NCI-H446 (cell line): ENCODE data around the gene DCT.
"Not testable (repeated sequence)": the region's sequence is repeated elsewhere in the genome, so short reads cannot be mapped to it uniquely, and the experiment has no call there.

Source experiments
- DNase-seq, 2 experiments: peaks; one replicate each; lab custom pipeline; 2025; lab: John Stamatoyannopoulos, UW

The DCT gene

GRCh38 chr13:94479616-94480015 lies at the start of gene DCT:
Gene DCT, minus strand, starts transcription at chr13:94479682. Its CDS starts 427 bp downstream, at chr13:94479255.
- peak; percentile 7 to 54 for DNase-seq

- not testable (repeated sequence) for DNase-seq
Observed at GRCh38 chr13:94526956-94527355, 47.5 kb upstream of the DCT start.

GRCh38 chr13:94525781-94526180 lies 46.3 kb upstream of the DCT start:
- no peak for DNase-seq

DNA sequence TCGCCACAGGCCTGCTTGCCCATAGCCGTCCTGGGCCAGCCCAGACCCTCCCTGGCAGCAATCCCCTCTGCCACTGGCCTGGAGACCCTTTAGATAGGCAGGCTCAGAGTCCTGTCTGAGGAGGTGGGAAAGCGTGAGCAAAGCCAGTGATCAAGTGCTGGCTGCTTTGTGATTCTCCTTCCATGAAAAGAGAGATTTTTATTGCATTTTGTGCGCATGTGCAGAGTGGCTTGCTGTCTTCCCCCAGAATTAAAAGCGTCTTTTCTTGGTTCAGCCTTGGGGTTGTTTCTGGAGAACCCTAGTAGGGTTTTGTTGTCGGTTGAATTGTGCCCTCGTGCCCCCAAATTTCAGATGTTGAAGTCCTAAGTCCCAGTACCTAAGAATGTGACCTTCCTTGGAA lies 44.9 kb upstream of the DCT start:
- DNase-seq, result no peak

GRCh38 chr13:94520001-94520400 lies 40.5 kb upstream of the DCT start:
- no peak for DNase-seq

DNA sequence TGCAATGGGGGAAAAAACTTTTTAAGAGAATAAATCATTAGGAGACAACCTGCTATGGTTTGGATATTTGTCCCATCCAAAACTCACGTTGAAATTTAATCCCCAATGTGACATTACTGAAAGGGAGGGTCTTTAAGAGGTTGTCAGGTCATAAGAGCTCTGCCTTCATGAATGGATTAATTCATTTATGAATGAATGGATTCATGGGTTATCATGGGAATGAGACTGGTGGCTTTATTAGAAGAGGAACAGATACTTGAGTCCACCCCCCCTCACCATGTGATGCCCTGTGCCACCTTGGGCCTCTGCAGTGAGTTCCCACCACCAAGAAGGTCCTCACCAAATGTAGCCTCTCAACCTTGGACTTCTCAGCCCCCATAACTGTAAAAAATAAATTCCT lies 37.0 kb upstream of the DCT start:
- no peak for DNase-seq

DNA sequence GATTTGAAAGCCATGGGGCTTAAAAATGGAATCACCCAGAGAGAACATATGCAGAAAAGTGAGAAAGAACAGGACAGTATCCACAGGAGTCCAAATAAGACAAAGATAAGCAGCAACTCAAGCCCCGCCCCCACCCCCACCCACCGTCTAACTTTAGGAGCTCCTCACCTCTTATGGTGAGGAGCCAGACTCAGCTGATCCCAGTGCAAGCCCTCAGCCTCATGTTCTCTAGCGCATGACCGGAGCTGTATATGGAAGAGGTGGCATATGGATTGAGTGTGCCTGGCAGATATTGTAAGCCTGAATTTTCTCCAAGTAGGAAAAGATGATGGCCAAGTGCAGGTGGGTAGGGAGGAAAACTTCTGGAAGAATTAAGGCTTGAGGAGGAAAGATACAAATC lies 36.4 kb upstream of the DCT start:
- DNase-seq, result no peak

DNA sequence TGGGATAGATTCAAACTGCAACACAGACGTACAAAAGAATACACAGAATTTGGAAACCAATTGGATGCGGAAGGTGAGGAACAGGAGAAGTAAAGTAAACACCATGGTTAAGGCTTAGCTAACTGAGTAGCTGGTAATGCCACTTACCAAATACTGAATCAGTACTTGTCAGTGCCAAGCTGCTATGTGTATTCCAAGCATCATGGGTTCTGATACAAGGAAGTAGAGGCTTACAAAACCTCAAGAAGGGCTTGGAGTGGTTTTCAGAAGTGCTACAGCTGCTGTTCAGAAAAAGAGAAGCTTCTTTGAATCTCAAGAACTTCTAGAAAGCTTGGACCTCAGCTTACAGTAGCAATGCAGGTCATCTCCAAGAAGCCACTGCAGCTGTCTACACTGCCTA lies 35.9 kb upstream of the DCT start:
- no peak for DNase-seq

GRCh38 chr13:94513026-94513425 lies 33.5 kb upstream of the DCT start:
- DNase-seq, result no peak

DNA sequence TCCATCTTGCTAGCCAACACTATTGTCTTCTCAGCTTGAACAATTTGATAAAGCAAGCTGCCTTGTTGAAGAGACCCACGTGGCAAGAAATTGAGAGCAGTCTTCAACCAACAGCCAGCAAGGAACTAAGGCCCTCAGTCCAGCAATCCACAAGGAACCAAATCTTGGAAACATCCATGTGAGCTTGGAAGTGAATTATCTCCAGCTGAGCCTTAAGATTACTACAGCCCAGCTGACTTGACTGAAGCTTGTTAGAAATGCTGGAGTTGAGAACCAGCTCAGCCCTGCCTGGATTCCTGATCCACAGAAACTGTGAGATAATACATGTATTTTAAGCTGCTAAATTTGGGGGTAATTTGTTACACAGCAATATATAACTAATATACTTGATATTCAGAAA lies 26.2 kb upstream of the DCT start:
- DNase-seq, result no peak

DNA sequence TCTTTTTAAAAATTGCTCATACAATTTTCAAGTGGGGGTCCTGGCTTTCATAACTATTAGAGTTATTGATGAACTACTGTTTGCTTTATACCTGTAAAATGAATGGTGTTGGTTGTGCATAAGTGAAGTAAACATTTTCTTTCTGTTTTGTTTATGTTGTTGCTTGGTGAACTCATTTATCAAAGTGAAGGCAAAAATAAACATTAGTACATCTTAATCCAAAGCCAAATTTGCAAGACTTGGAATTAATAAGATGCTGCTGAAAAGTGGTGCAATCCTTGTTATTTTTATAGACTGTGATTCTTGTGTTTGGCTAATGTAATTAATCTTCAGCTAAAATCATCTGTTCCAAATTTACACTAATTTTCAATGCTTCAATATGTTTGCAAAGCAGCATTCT lies 24.4 kb upstream of the DCT start:
- no peak for DNase-seq

GRCh38 chr13:94498831-94499230 lies 19.3 kb upstream of the DCT start:
- DNase-seq, result not testable (repeated sequence)

DNA sequence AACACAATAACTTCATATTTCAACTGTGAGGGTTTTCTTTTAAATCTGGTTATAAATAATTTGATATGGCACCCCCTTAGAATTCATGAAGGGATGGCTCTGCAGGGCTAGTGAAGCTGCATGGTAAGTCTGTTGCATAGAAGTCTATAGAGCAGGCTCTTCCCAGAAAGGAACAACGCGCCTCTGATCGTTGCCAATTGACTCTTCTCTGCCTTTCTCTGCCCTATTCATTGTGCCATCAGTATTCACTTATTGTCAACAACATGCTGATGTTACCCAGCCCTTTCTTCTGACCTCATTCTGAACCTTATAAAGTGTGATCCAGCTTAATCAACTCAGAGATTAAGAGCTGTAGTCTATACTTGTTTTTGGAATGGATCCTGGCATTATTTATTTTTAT lies 16.3 kb upstream of the DCT start:
- no peak for DNase-seq

DNA sequence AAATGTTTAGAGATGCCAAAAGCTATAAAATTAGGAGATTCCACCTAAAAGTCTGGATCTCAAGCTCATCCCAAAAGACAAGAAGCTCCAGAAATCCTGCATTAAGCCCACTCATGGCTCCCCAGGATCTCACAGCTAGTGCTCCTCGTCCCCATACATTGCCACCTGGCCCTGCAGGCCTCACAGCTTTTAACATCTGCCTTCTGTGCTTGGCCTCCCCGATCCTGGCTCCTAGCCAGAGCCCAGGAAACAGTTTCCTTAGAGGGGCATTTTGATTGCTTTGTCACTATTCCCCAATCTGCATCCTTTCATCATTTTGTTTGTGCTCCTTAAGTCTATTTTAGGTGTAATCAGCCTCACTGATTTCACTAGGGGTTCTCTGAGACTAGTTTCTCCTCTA lies 14.5 kb upstream of the DCT start:
- DNase-seq, result peak in 1 of 2 experiments; percentile 2

DNA sequence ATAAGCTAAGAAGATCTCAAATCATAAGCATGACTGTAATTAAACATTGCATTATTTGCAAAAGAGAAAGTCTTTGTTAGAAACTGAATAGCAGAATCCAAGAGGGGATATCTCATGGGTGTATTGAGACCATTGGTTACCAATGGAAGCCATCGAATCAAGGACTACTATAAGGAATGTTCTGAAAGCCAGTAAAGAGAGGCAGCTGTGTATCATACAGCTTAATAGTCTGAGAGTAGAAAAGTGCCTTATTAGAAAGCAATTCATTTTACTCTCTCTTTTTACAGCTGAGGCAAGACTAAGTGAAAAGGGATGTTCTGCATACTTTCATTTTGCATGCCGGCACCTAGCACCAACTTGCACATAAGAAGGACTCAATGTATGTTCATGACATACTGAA lies 7.6 kb upstream of the DCT start:
- no peak for DNase-seq

- no peak for DNase-seq
Observed at GRCh38 chr13:94483970-94484369, 4.5 kb upstream of the DCT start.

GRCh38 chr13:94481941-94482340 lies 2.5 kb upstream of the DCT start:
- DNase-seq, result peak in 1 of 2 experiments; percentile 1

GRCh38 chr13:94480672-94481145 lies 1.2 kb upstream of the DCT start:
- DNase-seq, result peak in 1 of 2 experiments; percentile 84

DNA sequence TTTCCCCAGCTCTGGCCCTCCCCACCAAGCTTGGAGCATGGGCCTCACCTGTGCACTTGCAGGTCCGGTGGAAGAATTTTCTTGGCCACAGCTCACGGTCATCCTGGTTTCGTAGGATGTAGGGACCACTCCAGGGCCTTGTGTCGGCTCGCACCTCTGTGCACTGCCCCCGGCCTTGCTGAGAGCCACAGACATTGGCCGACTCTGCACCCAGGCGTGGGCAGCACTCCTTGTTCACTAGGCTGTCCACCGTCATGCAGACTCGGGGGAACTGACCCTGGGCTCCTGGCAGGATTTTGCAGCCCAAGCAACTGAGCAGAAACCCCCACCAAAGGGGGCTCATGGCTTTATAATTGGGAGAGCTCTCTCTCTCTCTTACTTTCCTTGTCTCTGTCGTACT lies 569 bp downstream of the DCT start:
- DNase-seq, result no peak

DNA sequence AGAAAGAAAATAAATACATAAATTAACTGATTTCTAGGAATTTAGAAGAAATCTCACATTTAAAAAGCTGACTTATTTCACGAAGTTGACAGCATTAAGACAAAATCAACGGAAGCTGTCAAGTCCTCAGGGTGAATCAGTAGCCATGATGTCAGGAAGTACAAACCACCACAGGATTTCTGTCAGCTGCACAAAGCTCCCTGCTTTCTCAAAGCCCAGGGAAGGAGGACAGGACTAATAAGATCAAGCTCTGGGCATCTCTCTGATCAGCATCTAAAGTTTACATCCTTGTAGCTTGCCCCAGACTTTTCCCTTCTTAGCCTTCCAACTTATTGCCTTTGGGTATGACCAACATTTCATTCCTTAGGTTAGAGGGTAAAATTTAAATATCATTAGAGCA lies 9.4 kb downstream of the DCT start:
- no peak for DNase-seq

GRCh38 chr13:94464771-94465170 lies 14.7 kb downstream of the DCT start:
- no peak for DNase-seq

DNA sequence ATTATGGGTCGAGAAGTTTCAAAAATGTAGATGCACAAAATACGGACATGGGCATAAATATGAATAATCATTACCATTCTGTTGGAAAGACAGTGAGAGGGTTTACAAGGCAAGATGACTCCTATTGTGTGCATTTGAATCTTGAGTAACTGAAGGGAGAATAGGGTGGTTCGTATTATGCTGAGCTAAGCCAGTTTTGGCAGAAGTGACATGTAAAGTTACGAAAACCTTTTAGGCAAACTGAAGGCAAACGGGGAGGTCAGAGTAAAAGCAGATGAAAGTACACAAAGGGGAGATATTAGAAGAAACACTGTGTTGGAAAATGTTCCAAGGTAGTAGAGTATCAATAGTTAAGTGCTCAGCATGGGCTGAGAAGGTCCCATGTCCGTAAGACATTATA lies 16.8 kb downstream of the DCT start:
- no peak for DNase-seq

DNA sequence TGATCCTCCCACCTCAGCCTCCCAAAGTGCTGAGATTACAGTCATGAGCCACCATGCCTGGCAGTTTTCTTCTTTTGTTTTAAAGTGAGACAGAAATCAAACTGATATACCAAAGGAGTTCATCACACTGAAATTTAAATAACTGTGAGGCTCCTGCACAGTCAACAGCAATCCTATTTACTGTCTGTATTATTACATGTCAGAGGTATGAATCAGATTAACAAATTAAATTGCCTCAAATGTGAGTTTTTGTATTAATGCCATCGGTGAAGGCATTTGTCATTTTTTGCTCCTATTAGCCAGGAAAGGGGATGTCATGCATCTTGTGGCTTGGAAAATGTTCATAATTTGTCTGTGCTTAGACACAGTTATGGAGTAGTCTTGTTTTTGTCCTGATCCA lies 20.4 kb downstream of the DCT start:
- DNase-seq, result no peak

- DNase-seq, result no peak
Observed at GRCh38 chr13:94455414-94455813, 24.1 kb downstream of the DCT start.

- no peak for DNase-seq
Observed at GRCh38 chr13:94454906-94455305, 24.6 kb downstream of the DCT start.
